NCI-H1694 (cell line): ENCODE results near the gene ANTKMT.

Source experiments
- DNase-seq: peaks from one replicate; lab custom pipeline; 2025; lab: John Stamatoyannopoulos, UW

ANTKMT gene

GRCh38 chr16:720990-721764 is at the start of gene ANTKMT:
Gene ANTKMT (plus strand): TSS chr16:721146. CDS start chr16:721275, 129 bp downstream.
- DNase-seq, result no peak

- DNase-seq, result no peak
Measured at GRCh38 chr16:671353-672131, 49.4 kb upstream of the ANTKMT start.

GRCh38 chr16:672371-672770 is 48.6 kb upstream of the ANTKMT start:
- no peak for DNase-seq

GRCh38 chr16:672851-673250 is 48.1 kb upstream of the ANTKMT start:
- no peak for DNase-seq

GRCh38 chr16:673399-673991 is 47.5 kb upstream of the ANTKMT start:
- no peak for DNase-seq

GRCh38 chr16:674214-674881 is 46.6 kb upstream of the ANTKMT start:
- no peak for DNase-seq

- no peak for DNase-seq
Measured at GRCh38 chr16:674968-675883, 45.7 kb upstream of the ANTKMT start, which contains the start of gene RHBDL1. Gene RHBDL1 (plus strand): TSS chr16:675671. CDS start chr16:675791, 120 bp downstream.

- DNase-seq, result no peak
Measured at GRCh38 chr16:675884-676564, 44.9 kb upstream of the ANTKMT start.

- no peak for DNase-seq
Measured at GRCh38 chr16:676565-676902, 44.4 kb upstream of the ANTKMT start.

- no peak for DNase-seq
Measured at GRCh38 chr16:676913-677312, 44.0 kb upstream of the ANTKMT start.

GRCh38 chr16:677316-678190 is 43.4 kb upstream of the ANTKMT start:
- DNase-seq, result no peak

GRCh38 chr16:678209-678857 is 42.6 kb upstream of the ANTKMT start:
- no peak for DNase-seq

- peak; percentile 34 for DNase-seq
Measured at GRCh38 chr16:678858-679813, 41.8 kb upstream of the ANTKMT start.

GRCh38 chr16:679814-680624 is 40.9 kb upstream of the ANTKMT start, which contains the start of gene STUB1:
Gene STUB1 (plus strand): TSS chr16:680410. CDS start chr16:680526, 116 bp downstream.
- peak; percentile 48 for DNase-seq

GRCh38 chr16:680625-680945 is 40.4 kb upstream of the ANTKMT start:
- DNase-seq, result no peak

- no peak for DNase-seq
Measured at GRCh38 chr16:680967-681745, 39.8 kb upstream of the ANTKMT start.
